Glomerular visceral epithelial cell (primary cell): ENCODE measurements around the gene CPTP.

Experiments
- DNase-seq: peaks from one replicate; pipeline ENCODE4 v3.0.0-alpha.2; 2016; ENCODE audit errors: extremely low spot score

The CPTP gene

GRCh38 chr1:1349256-1350012, 24.8 kb downstream of the CPTP start, which contains the start of gene DVL1:
Gene DVL1 (minus strand): TSS chr1:1349418. CDS start chr1:1349065, 353 bp downstream.
- peak; percentile 78 for DNase-seq

- DNase-seq: no peak
Measured at GRCh38 chr1:1351511-1352427, 27.2 kb downstream of the CPTP start.

GRCh38 chr1:1352786-1353388, 28.3 kb downstream of the CPTP start:
- DNase-seq: no peak

DNA sequence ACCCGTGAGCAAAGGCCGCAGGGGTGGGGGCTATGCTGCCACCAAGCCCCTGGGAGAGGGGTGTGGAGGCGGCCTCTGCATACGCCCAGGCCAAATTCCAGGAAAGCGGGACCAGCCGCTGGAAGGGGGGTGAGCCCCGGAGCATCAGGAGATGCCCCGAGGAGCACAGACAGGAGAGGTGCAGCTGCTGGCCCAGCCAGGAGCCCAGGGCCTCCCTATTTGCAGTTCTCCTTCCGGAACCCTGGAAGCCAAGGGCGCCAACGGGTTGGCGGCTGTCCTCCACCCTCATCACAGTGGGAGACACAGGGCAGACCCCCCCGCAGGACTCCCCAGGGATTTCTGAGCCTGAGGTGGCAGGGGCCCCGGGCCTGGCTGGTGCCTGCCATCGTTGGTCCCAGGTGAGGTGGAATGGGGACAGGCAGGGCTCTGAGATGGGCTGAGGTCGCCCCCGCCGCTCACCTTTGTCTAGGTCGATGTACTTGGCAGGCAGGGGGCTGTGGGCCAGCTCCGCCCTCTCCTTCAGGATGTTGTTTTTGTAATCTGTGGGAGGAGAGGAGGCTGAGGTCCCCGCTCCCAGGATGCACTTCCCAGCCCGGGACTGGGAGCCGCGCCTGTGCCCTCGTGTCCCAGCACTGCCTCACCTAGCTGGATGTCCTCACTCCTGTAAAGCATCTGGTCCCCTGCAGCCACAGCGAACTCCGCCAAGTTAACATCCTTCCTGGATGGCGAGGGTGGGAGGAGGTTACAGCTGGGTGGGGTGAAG, 29.0 kb downstream of the CPTP start:
- DNase-seq: no peak

DNA sequence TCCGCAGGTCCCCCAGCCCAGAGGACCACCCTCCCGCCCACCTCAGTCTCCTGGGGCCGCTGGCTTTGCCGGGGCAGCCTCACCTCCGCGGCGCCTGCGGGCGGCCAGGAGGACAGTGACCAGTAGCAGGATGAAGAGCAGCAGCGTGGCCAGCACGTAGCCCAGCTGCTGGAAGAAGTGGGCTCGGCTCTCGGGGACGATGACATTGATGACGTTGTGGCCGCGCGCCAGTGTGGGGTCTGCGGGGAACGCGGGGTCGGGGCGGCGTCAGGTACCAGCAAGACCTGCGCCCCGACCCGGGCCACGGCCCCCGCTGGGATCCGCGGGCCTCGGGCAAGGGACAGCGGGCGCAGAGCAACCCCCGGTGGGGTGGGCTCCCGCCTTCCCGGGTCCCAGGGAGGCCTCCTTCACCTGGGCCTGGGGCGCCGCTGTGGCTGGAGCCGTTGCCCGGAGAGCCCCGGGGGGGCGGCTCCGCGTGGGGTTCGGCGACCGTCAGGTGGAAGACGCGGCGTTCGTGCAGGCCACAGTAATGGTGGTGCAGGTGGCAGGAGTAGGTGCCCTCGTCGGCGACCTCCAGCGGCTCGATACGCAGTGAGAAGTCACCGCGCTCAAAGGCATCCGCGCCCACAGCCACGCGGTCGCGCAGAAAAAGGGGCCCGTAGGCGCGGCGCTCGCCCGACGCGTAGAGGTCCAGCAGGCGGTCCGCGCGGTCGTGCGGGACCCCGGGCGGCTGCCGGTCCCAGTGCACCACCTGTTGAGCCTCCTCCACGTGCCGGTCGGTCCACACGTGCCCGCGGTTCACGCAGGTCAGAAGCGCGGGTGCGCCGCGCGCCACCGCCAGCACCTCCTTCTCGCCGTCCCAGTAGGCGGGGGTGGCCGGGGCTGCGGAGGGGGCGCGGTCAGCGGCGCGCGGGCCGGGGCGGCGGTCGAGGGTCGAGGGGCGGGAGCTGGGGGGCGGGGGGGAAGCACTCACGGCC, 30.0 kb downstream of the CPTP start:
- DNase-seq: no peak

DNA sequence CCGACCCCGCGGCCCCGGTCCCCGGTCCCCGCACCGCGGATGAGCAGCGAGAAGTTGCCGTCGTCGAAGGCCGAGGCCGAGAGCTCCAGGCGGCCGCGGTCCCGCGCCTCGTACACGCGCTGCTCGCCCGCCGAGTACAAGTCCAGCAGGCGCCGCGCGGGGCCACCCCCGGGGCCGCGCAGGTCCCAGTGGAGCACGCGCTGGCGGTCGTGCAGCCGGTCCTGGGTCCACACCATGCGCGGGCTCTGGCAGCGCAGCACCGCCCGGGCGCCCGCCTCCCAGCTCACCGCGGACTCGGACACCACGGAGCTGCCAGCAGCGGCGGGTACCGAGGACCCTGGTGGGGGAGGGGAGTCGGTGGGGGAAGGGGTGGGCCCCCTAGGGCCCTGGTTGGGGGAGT, 30.8 kb downstream of the CPTP start:
- DNase-seq: no peak

- no peak for DNase-seq
Measured at GRCh38 chr1:1356166-1356795, 31.7 kb downstream of the CPTP start.

GRCh38 chr1:1356796-1357401, 32.3 kb downstream of the CPTP start:
- DNase-seq: no peak

DNA sequence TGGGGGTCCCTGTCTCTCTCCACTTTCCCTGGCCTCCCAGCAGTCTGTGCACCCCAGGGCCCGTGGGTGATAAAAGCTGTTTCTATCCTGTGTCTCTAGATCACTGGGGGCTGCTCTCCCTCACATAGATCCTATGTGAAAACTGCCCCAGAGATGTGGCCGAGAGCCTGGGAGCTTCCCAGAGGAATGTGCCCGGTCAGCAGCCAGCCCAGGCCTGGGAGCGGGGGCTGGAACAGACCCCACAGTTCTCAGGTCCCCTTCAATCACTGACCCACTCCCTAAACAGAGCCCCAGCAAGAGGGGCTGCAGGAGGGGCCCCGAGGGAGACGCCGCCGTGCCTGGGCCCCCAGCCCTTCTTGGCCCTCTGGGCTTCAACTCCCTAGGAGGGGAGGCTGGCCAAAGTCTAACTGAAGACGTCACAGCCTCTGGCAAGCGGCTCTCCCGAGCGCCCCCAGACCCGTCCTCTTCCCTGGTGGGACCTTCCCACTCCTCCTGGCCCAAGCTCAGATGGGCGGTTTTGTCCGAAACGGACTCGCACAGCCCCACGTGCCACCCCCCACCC, 33.4 kb downstream of the CPTP start:
- no peak for DNase-seq

DNA sequence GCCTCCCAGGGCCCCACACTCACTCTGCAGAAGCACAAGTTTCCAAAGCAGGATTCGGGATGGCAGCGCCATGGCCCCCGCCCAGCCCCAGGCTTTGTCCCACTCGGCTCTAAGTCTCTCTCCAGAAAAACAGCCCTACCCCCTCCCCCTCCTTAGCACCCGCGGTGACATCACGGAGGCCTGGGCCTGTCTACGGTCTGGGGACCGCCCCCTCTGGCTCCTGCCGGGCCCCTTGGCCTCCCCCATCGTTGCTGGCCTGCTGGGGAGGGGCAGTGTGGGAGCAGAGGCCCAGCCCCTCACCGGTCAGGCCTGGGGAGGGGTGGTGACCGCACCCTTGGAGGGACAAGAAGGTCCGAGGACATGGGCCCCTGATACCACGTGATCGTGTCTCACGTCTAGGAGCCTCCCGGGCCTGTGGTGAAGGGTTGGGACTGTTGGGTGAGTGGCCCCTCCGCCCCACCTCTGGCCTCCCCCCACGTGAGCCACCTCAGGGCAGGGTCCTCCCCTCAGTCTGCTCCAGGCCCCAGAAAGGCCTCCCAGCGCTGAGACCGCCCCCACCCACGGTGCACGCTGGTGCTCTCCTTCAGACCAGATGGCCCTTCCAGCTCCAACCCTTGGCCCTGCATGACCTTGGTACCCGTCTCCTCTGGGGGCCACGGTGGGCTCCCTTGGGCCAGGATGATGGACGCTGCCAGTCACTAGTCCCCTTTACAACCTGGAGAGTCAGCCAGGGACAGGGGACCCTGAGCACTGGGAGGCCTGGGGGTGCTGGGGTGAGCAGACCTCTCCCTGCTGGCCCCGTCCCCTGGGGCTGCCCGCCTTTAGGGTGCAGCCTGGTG, 34.0 kb downstream of the CPTP start, which contains the start of gene MXRA8:
MXRA8 (minus strand) TSS at position 123 of the 839 bp plus-strand sequence; CDS start at position 72, 51 bp downstream.
- no peak for DNase-seq

DNA sequence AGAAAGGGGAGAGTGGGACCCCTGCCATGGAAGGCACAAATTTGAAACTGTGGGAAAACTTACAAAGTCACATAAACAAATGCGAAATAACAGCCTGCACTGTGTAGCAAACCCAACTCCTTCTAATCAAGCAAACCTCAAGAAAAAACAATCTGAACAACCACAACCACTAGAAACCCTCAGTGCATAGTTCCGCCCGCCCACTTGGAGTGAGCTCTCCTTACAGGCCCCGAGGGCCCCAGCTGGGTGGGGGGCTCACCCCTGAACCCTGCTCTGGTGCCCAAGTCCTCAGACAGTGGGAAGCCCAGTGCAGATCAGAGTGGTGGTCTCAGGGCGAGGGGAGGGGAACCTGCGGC, 34.7 kb downstream of the CPTP start:
- no peak for DNase-seq

DNA sequence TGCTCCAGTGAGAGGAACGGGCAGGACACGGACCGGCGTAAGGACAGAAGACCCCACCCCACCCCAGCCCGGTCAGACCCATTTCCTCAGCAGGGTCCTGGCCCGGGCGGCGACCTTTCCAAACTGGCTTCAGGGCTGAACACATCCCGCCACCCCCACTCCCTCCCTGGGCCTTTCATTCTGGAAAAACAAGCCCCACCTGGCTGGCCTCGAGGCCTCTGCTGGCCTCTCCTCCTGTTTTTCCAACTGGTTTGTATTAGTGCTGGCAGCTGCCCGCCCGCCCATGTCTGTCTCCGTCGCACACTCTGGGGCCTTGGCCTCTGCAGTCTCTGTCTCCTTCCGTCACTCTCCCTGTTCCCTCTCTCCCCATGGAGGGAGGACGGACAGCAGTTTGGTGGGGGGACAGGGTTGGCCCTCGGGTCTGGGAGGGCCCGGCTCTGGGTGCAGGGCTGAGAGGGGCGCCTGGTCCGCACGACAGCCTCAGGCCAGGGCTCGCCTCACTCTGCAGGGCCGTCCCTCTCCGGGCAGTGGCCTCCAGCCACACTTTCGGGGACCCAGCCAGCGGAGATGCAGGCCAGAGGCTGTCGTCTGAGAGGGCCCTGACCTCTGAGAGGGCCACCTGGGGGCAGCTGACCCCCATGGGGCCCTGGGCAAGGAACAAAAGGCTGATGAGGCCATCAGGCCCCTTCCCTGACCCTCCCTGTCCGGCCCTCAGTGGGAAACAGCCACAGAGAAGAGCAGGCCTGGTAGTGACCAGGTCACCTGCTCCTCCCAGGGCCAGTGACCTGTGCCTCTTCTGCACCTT, 35.3 kb downstream of the CPTP start:
- DNase-seq: peak; percentile 32

DNA sequence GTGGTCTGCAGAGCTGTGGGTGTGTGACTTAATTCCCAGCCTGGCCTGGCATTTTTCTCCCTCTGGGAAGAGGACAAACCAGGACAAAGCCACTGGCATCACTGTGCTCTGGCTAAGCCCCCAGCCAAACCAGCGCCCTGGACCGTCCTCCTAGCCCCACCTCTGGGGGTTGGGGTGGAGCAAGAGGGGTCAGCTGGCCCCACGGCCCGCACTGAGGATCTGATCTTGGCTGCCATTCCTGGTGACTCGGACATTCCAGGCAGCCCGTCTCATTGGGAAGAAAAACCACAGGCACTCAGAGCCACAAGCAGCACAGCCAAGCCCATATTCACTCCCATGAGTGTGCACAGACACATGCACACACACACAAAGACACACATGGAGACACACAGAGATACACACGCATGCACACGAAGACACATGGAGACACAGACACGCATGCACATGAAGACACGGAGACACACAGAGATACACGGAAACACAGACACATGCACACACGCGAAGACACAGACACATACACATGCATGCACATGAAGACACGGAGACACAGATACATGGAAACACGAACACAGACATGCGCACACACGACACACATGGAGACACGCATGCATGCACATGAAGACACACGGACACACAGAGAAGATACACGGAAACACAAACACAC, 36.0 kb downstream of the CPTP start:
- DNase-seq: peak; percentile 93

DNA sequence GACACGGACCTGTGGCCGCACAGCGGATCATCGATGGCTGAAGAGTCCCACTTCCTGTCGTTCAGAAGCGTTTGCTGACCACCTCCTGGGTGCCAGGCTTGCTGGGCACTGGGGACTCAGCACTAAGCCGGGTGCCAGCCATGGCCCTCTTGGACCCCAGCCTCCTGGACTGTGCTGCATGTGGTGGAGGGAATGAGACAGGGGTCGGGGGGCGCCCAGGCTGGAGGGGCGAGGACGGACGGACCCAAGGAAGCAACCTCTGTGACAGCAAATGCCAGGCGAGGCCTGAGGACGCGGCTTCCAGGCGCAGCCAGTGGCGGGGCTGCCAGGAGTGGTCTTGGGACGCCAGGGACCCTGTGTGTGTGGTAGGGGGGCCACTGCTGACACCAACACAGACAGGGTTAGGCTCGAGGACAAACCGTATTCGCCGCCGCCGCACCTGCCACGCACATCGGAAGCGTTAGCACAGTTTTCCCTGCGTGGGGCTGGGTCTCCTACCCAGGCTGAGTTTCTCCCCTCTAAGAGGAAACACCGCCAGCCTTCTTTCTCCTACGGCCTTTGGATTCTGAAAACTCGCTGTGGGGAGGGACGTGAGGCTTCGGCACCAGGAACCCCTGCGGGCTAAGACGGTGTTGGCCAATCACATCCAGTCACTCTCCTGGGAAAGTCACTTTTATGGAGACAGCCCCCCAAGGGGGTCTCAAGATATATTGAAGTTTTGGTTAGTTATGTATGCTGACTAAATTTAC, 36.8 kb downstream of the CPTP start:
- DNase-seq: no peak

DNA sequence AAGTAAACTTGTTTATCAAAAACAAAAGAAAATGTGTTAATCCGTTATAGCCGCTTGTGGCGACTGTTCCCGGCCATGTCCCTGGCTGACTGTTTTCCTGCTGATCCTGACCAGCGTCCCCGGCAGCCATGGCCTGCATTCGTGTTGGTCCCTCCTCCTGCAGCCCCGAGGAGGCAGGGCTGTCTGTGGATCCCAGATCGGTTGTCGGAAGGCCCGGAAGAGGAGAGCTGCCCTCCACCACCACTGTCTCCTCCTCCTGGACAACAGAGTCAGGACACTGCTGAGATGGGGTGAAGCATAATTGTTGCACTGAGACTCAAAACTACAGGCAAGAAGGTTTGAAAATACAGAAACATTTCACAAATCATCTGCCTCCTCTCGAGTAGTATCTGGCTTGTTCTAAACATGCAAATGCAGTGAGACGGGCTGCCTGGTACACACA, 37.4 kb downstream of the CPTP start:
- DNase-seq: peak; percentile 65

GRCh38 chr1:1364266-1364665, 39.7 kb downstream of the CPTP start:
- no peak for DNase-seq
